Measurements from ENCODE around the gene ARHGEF17. TPM values are rescaled to one million over a fixed set of nuclear protein-coding genes. Genes with fewer than 3 reads are reported as not detected.

ARHGEF17 gene
- total and polyA plus RNA-seq, 2 of the 8 experiments (the other 6 are each of a cell fraction or from before 2014, with no cell fraction given): 11.3 to 14.6 TPM

GRCh38 chr11:73317803-73318202 is 9.7 kb downstream of the ARHGEF17 start:
- Histone ChIP-seq H3K4me3 (ENCODE audit: extremely low read depth in 1 of 4, insufficient read depth in 2 of 4, low read depth in 3 of 4, low read length in 4 of 4) (no peak overlapping the region), H3K4me1 (replicated peaks in 1 of 4; ENCODE audit: control insufficient read depth in 3 of 4, insufficient read depth in 4 of 4, low read length in 3 of 4) (peaks cover 6 to 22% (median 12%) of the 10 kb centered on the region in 4 experiments), H4K5ac (ENCODE audit: insufficient read length, low read depth, low read length) (no peak overlapping the region), H3K4me2 (ENCODE audit: insufficient read depth in 1 of 2, low read depth in 2 of 2, low read length in 2 of 2) (no peak overlapping the region), H2BK20ac (ENCODE audit: low read length) (no peak overlapping the region), H3K23me2 (ENCODE audit: low read depth, low read length) (no peaks in the 10 kb centered on the region), H3K18ac (ENCODE audit: extremely low read depth, low read length) (no peak overlapping the region), H2BK15ac (ENCODE audit: low read length) (no peak overlapping the region), H3K9me3 (ENCODE audit: insufficient read depth in 2 of 2, low read depth in 1 of 2, low read length in 1 of 2) (no peaks in the 10 kb centered on the region), H3K4ac (replicated peaks; ENCODE audit: insufficient read length, low read depth, low read length) (no peak overlapping the region), H2AFZ (ENCODE audit: low read length) (no peak overlapping the region), H4K20me1 (replicated peaks in 1 of 2; ENCODE audit: control insufficient read depth in 1 of 2, insufficient read depth in 2 of 2, low read length in 2 of 2) (peaks cover 9 to 15% of the 10 kb centered on the region in 2 experiments), H3K79me2 (ENCODE audit: control insufficient read depth in 1 of 2, insufficient read depth in 2 of 2, low read length in 2 of 2) (no peaks in the 10 kb centered on the region), H4K91ac (replicated peaks; ENCODE audit: insufficient read length, low read length) (no peak overlapping the region), H4K8ac (ENCODE audit: extremely low read depth, insufficient read depth, low read length) (no peak overlapping the region), H3K36me3 (ENCODE audit: control insufficient read depth in 2 of 4, insufficient read depth in 4 of 4, low read length in 3 of 4) (no peaks in the 10 kb centered on the region), H2BK5ac (ENCODE audit: low read depth, low read length) (no peak overlapping the region), H2BK120ac (replicated peaks; ENCODE audit: low read depth, low read length) (no peak overlapping the region), H3K27me3 (replicated peaks in 1 of 4; ENCODE audit: control insufficient read depth in 3 of 4, extremely low read depth in 1 of 4, insufficient read depth in 3 of 4, low read length in 3 of 4) (peaks cover 0 to 4% (median 2%) of the 10 kb centered on the region in 4 experiments; a peak in 3 of 7 replicates), H3K27ac (ENCODE audit: low read depth, low read length) (no peak overlapping the region), H3K23ac (ENCODE audit: insufficient read length) (no peak overlapping the region), H2BK12ac (ENCODE audit: low read depth, low read length) (no peak overlapping the region), H3K79me1 (ENCODE audit: low read depth, low read length) (peaks cover 6% of the 10 kb centered on the region), H2AK5ac (ENCODE audit: low read depth, low read length) (no peak overlapping the region), H3K14ac (ENCODE audit: insufficient read length) (no peak overlapping the region), H3K56ac (replicated peaks; ENCODE audit: insufficient read length, low read depth, low read length) (no peak overlapping the region), H3K9ac (replicated peaks in 1 of 4; ENCODE audit: extremely low read depth in 1 of 4, low read depth in 3 of 4, low read length in 3 of 4) (no peak overlapping the region)
- CTCF ChIA-PET (ENCODE audit: partially characterized antibody): interaction anchor here (0.6 to 25.1 kb wide), 6 partner anchors 6 to 1297 kb away, joined by 5 to 383 read pairs (median 246); partner anchors contain the start of gene ARHGEF17
- 84% methylated on average over 3 of the region's 3 CpGs; no CpG with 5 or more reads in 1 of the 2 experiments for WGBS, 2 experiments (ENCODE audit: extremely low coverage in 1 of 2, insufficient coverage in 1 of 2, insufficient read length in 1 of 2, insufficient replicate concordance in 2 of 2, low coverage in 1 of 2, low lambda C conversion rate in 2 of 2, missing lambda C conversion rate in 1 of 2)
- POLR2A ChIA-PET (ENCODE audit: partially characterized antibody): interaction anchor here (0.9 kb wide), 1 partner anchor 9 kb away, joined by 4 read pairs; no protein-coding TSS in a partner anchor
- TF ChIP-seq RBBP5 (IDR thresholded peaks at IDR 0.05; ENCODE audit: borderline replicate concordance, low read depth, low read length) (no peak), CHD1 (IDR thresholded peaks at IDR 0.05; ENCODE audit: low read depth, low read length) (no peak), RXRA (IDR thresholded peaks at IDR 0.05; ENCODE audit: insufficient read depth, low read depth, low read length) (no peak), ATF3 (IDR thresholded peaks at IDR 0.05; ENCODE audit: insufficient read depth, low read depth, low read length) (no peak), SUZ12 (IDR thresholded peaks at IDR 0.05; ENCODE audit: low read length) (no peak), RAD21 (IDR thresholded peaks at IDR 0.05 in 1 of 2, conservative IDR thresholded peaks at IDR 0.05 in 1 of 2; ENCODE audit: low read depth in 2 of 2, low read length in 2 of 2) (no peak)
- DNase-seq (ENCODE audit: low read depth in 1 of 2, low spot score in 2 of 2): no peak
- FAIRE-seq: no peak

Measured in H1 (cell line).